HG03025 (cell line): Measurements from ENCODE around the gene TCAP.

Experiments used
- ATAC-seq: cut with Tn5 transposase; IDR thresholded peaks from one replicate; pipeline ENCODE4 v1.9.1; 2021; ENCODE audit warnings: mild to moderate bottlenecking, moderate library complexity; ENCODE audit not compliant: unreplicated experiment, low FRiP score

Gene TCAP

GRCh38 chr17:39664581-39665561 is at the start of gene TCAP:
Gene TCAP (plus strand): TSS chr17:39665349. CDS start chr17:39665360, 11 bp downstream.
- no peak for ATAC-seq

- no peak for ATAC-seq
Measured at GRCh38 chr17:39615434-39615833, 49.7 kb upstream of the TCAP start.

GRCh38 chr17:39617100-39617445 is 48.1 kb upstream of the TCAP start:
- no peak for ATAC-seq

GRCh38 chr17:39617446-39618245 is 47.5 kb upstream of the TCAP start:
- ATAC-seq, result no peak

GRCh38 chr17:39618246-39618913 is 46.8 kb upstream of the TCAP start:
- ATAC-seq, result no peak

- ATAC-seq, result no peak
Measured at GRCh38 chr17:39618956-39619785, 46.0 kb upstream of the TCAP start.

- no peak for ATAC-seq
Measured at GRCh38 chr17:39619786-39620101, 45.4 kb upstream of the TCAP start.

GRCh38 chr17:39621523-39622379 is 43.4 kb upstream of the TCAP start:
- ATAC-seq, result no peak

- no peak for ATAC-seq
Measured at GRCh38 chr17:39622380-39623006, 42.7 kb upstream of the TCAP start.

- no peak for ATAC-seq
Measured at GRCh38 chr17:39623356-39623950, 41.7 kb upstream of the TCAP start.

- ATAC-seq, result no peak
Measured at GRCh38 chr17:39624313-39624712, 40.8 kb upstream of the TCAP start.

GRCh38 chr17:39625198-39625785 is 39.9 kb upstream of the TCAP start:
- ATAC-seq, result no peak

- ATAC-seq, result no peak
Measured at GRCh38 chr17:39626171-39627046, 38.7 kb upstream of the TCAP start, which contains the start of gene PPP1R1B. Gene PPP1R1B (plus strand): TSS chr17:39626952. CDS start chr17:39627393, 441 bp downstream.

GRCh38 chr17:39627047-39627711 is 38.0 kb upstream of the TCAP start:
- no peak for ATAC-seq

GRCh38 chr17:39627712-39628516 is 37.2 kb upstream of the TCAP start:
- ATAC-seq, result no peak
